GM12864 (cell line): ENCODE measurements around the gene ARHGAP8.

ENCODE experiments used
- DNase-seq: peaks from one replicate; pipeline ENCODE4 v3.0.0-alpha.2; 2011; ENCODE audit warnings: low read depth
- H3K4me3 ChIP-seq: 2 replicates; pipeline ENCODE4 v1.5.1; 2011; ENCODE audit warnings: mild to moderate bottlenecking, low read depth, low read length, control low read depth
- CTCF ChIP-seq: IDR thresholded peaks from 2 replicates; pipeline ENCODE4 v1.5.1; 2011; ENCODE audit warnings: low read depth, mild to moderate bottlenecking, moderate library complexity, low read length, control low read depth, inconsistent platforms; ENCODE audit errors: missing control alignments

Gene ARHGAP8

GRCh38 chr22:44748524-44748923 is 3.9 kb upstream of the ARHGAP8 start:
- no peak for TF ChIP-seq CTCF
- no peak for DNase-seq
- no peak overlapping the region for H3K4me3 ChIP-seq

- no peak for DNase-seq
- no peak overlapping the region for H3K4me3 ChIP-seq
- TF ChIP-seq CTCF: no peak
Measured at GRCh38 chr22:44750481-44750880, 1.9 kb upstream of the ARHGAP8 start.

GRCh38 chr22:44753189-44754042 is 1.0 kb downstream of the ARHGAP8 start:
- no peak for DNase-seq
- no peak overlapping the region for H3K4me3 ChIP-seq
- no peak for TF ChIP-seq CTCF

- no peak overlapping the region for H3K4me3 ChIP-seq
- DNase-seq: no peak
Measured at GRCh38 chr22:44754998-44755397, 2.6 kb downstream of the ARHGAP8 start.

GRCh38 chr22:44755417-44755816 is 3.0 kb downstream of the ARHGAP8 start:
- no peak overlapping the region for H3K4me3 ChIP-seq
- no peak for TF ChIP-seq CTCF
- no peak for DNase-seq

More at GRCh38 chr22:44754998-44755397, 2.6 kb downstream of the ARHGAP8 start:
- TF ChIP-seq CTCF: no peak

- no peak for DNase-seq
- H3K4me3 ChIP-seq: no peak overlapping the region
- no peak for TF ChIP-seq CTCF
Measured at GRCh38 chr22:44755956-44756361, 3.6 kb downstream of the ARHGAP8 start.
